ENCODE measurements around the gene PPM1G.
"Not testable (repeated sequence)": the region's sequence is repeated elsewhere in the genome, so short reads cannot be mapped to it uniquely, and the experiment has no call there.

DNA sequence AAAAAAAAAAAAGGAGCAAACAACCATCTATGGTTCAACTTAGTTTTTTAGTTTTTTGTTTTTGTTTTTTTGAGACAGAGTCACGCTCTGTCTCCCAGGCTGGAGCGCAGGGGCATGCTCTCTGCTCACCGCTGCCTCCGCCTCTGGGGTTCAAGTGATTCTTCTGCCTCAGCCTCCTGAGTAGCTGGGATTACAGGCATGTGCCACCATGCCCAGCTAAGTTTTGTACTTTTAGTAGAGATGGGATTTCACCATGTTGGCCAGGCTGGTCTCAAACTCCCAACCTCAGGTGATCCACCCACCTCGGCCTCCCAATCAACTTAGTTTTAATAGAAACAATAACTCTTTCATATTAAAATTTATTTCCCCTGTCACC lies 56.0 kb downstream of the PPM1G start:
- TF ChIP-seq, protein P1, sequence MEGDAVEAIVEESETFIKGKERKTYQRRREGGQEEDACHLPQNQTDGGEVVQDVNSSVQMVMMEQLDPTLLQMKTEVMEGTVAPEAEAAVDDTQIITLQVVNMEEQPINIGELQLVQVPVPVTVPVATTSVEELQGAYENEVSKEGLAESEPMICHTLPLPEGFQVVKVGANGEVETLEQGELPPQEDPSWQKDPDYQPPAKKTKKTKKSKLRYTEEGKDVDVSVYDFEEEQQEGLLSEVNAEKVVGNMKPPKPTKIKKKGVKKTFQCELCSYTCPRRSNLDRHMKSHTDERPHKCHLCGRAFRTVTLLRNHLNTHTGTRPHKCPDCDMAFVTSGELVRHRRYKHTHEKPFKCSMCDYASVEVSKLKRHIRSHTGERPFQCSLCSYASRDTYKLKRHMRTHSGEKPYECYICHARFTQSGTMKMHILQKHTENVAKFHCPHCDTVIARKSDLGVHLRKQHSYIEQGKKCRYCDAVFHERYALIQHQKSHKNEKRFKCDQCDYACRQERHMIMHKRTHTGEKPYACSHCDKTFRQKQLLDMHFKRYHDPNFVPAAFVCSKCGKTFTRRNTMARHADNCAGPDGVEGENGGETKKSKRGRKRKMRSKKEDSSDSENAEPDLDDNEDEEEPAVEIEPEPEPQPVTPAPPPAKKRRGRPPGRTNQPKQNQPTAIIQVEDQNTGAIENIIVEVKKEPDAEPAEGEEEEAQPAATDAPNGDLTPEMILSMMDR (IDR thresholded peaks at IDR 0.05), result not testable (repeated sequence)
- not testable (repeated sequence) for TF ChIP-seq POLR2A (IDR thresholded peaks at IDR 0.05)
